GM19438 (cell line): ENCODE results near the gene NHP2.

Source experiments
- ATAC-seq: cut with Tn5 transposase; IDR thresholded peaks from one replicate; pipeline ENCODE4 v1.9.1; 2021; ENCODE audit warnings: low read depth; ENCODE audit not compliant: unreplicated experiment

The NHP2 gene

GRCh38 chr5:178116143-178116885 lies 37.4 kb downstream of the NHP2 start:
- no peak for ATAC-seq

DNA sequence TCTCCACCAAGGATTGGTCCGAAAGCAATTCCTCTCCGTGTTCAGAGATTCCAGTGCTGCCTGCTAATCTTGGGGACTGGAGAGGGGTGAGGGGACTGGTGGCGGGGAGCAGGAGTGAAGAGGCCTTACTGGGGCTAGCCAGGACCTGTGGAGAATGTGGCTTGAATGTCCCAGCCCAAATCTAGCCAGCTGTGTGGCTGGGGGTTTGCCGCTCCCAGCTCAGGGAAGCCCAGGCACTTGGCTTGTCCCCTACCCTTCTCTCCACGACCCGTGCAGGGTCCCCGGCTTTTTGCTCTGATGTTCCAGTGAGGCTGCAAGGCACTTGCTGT lies 37.9 kb downstream of the NHP2 start:
- no peak for ATAC-seq

- no peak for ATAC-seq
These were observed 38.4 kb downstream of the NHP2 start for GRCh38 chr5:178115136-178115813.

DNA sequence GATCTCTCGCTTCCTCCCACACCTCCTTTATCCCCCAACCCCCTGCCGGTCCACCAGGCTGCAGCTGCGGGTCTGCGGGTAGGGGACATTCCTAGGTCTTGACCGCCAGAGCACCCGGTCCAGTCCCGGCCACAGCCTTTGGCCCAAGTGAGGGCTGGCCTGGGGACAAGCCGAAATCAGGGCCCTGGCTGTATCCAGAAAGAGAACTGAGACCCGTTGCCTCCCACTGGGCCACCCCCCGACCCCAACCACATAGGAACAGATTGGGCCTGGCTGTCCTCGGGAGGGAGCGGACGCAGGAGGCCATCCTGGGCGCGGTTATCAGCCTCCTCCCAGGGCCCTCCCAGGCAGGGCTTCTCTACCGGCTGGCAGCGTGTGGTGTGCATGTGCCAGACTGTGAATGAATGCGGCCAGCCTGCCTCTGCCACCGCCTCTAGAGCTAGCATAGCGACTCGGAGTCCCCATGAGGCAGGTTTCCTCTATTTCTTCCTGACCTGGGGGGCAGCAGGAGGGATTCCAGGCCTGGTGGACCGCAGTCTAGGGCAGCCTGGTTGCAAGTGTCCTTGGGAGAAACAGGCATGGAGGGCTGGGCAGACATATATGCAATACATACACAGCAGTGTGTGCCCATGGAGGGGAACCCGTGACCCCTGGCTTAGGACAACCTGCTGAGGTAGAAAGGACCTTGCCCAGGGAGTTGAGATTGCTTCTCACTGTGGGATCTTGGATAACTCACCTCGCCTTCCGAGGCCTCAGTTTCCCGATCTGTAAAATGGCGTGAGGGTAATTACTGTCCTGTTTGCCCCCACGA lies 39.2 kb downstream of the NHP2 start:
- ATAC-seq: no peak

DNA sequence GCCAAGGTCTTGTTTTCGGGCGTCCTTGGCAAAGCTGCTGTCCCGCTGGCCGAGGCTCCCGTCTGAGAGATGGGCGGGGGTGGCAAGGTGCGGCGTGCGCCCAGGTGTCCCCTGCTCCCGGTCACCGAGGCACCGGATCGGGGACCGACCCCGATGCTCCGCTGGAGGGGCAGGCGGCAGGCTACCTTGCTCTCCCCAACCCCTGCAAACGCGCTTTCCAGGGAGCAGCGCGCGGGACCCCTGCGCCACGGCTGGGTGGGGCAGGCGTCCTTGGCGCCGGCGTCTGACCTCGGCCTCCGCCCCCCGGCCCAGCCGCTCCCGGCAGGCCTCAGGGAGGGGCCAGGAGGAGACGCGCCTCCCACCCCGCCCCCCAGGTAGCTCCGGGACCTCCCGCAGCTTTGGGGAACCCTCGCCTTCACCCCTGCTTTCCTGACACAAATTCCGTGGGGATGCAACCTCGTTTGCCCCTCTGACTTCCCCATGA lies 39.8 kb downstream of the NHP2 start:
- no peak for ATAC-seq

DNA sequence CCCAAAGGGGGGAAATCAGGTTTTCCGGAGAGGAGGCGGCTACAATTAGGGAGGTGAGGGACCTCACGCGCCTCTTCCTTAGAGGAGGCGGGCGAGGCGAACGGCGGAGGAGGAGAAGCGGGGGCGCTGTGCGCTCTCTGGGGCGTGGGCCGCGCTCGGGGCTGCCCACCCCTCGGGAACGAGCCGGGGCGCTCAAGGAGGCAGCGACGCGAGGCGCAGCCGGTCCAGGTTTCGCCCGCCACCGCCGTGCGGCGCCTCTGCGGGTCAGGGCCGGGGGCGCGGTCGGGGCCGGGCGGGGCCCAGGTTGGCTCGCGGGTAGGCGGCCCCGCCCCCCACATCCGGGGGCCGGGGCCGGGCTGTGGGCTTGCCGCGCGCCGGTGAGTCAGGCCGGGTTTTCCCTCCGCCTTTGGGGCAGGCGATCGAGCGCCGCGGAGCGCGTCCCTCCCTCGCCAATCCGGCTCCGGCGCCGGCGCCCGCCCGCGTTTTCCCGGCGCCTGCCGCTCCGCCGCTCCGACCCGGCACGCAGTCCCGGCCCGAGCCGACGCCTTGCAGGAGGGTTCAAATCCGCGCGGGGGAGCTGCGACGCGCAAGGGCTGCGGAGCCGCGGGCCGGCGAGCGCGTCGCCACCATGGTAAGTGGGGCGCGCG lies 40.4 kb downstream of the NHP2 start, which contains the start of gene N4BP3:
Gene N4BP3 (plus strand): TSS at position 392 of the 647 bp plus-strand sequence. CDS start 6,052 bp downstream, outside the sequence.
- ATAC-seq: peak; percentile 49

DNA sequence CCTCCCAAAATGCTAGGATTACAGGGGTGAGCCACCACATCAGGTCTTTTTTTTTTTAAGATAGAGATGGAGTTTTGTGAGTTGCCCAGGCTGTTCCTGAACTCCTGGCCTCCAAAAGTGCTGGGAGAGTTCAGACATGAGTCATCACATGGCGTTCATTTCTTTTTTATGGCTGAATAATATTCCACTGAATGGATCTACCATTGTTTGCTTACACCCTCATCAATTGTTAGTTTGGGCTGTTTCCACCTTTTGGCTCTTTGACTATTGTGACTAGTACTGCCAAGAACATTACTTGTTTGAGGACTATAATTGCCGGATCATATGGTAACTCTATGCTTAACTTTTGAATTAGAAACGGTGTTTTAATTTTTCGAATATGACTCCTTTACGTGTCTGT lies 41.1 kb downstream of the NHP2 start:
- no peak for ATAC-seq

DNA sequence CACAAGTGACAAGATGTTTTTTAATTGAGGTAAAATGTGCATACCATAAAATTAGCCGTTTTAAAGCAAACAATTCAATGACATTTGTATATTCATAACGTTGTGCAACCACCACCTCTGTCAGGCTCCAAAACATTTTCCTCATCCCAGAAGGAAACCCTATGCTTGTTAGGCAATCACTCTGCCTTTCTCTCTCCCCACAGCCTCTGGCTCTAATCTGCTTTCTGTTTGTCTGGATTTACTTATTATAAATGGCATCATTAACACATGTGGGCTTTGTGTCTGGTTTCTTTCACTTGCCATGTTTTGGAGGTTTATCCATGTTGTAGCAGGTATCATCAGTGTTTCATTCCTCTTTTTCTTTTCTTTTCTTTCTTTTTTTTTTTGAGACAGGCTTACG lies 41.8 kb downstream of the NHP2 start:
- no peak for ATAC-seq

- no peak for ATAC-seq
These were observed 43.2 kb downstream of the NHP2 start for GRCh38 chr5:178110511-178110910.

- ATAC-seq: no peak
These were observed 44.7 kb downstream of the NHP2 start for GRCh38 chr5:178108966-178109365.

- ATAC-seq: no peak
These were observed 45.2 kb downstream of the NHP2 start for GRCh38 chr5:178108446-178108845.

DNA sequence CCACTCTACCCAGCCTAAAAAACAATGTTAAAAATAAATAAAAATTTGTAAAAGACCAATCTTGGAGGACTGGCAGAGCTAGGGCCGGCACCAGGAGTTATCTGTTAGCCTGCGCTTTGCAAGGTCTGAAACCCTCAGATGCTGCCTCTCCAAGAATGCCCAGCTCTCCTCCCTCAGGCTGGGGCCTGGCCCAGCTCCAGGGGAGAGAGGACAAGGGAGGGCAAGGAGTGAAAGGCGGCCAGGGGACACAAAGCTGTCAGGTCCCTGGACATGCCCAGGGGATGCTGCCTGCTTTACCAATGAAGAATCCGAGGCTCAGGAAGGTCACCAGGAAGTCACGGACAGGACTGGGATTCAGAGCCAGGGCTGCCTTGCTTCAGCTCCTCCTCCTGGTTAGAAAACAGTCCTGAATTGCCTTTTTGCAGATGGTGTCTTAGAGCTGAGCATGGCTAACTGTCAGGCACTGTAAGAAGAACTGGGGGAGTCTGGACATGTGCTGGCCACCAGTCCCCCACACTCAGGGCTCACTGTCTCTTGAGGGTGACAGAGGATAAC lies 45.9 kb downstream of the NHP2 start:
- no peak for ATAC-seq

- no peak for ATAC-seq
These were observed 47.0 kb downstream of the NHP2 start for GRCh38 chr5:178106556-178107239.

- no peak for ATAC-seq
These were observed 47.6 kb downstream of the NHP2 start for GRCh38 chr5:178106086-178106485.

DNA sequence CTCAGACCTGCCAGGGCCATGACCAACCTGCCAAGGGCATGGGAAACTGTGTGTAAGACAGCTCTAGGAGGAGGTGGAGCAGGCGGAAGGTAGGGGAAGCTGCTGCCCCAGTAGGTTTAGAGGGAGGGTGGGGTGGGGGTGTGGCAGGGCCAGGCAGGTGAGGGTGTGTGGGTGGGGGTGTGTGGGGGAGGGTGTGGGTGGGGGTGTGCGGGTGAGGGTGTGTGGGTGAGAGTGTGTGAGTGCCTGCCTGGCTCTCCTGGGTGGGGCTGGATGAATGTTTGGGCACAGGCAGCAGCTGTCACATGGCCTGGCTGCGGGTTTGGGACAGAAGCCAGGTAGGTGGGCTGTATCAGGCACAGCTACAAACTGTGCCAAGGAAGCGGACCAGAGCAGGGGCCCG lies 49.2 kb downstream of the NHP2 start:
- no peak for ATAC-seq

DNA sequence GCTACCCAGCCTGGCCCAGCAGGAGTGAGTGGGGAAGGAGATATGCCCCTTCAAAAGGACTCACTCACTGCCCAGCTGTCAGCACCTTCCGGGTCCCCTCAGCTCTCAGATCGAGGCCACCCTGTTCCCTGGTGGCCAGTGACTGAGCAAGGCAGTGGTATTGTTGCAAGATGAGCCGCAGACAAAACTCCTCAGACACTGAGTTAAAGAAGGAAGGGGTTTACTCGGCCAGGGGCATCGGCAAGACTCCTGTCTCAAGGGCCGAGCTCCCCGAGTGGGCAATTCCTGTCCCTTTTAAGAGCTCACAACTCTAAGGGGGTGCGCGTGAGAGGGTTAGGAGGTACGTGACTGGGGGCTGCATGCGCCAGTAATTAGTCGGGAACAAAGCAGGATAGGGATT lies 50.1 kb downstream of the NHP2 start:
- no peak for ATAC-seq
